Osteocyte (in vitro differentiated cells): ENCODE measurements around the gene KIRREL3. TPM values are rescaled to one million over a fixed set of nuclear protein-coding genes. Genes with fewer than 3 reads are reported as not detected.

Experiments
- DNase-seq: peaks from one replicate; pipeline ENCODE4 v3.0.0; 2021; ENCODE audit warnings: mixed read lengths; ENCODE audit not compliant: unreplicated experiment; ENCODE audit errors: extremely low spot score
- H3K27ac Mint-ChIP-seq: one replicate; pipeline ENCODE4 v1.8.0; 2021; ENCODE audit warnings: mild to moderate bottlenecking, mixed read lengths; ENCODE audit not compliant: unreplicated experiment
- H3K27me3 Mint-ChIP-seq: one replicate; pipeline ENCODE4 v1.8.0; 2021; ENCODE audit warnings: mixed read lengths; ENCODE audit not compliant: unreplicated experiment
- H3K36me3 Mint-ChIP-seq: one replicate; pipeline ENCODE4 v1.8.0; 2021; ENCODE audit warnings: mixed read lengths; ENCODE audit not compliant: unreplicated experiment
- H3K4me1 Mint-ChIP-seq: one replicate; pipeline ENCODE4 v1.8.0; 2021; ENCODE audit warnings: mixed read lengths; ENCODE audit not compliant: unreplicated experiment
- H3K4me3 Mint-ChIP-seq: one replicate; pipeline ENCODE4 v1.8.0; 2021; ENCODE audit warnings: mild to moderate bottlenecking, moderate library complexity, mixed read lengths; ENCODE audit not compliant: unreplicated experiment
- H3K9me3 Mint-ChIP-seq: one replicate; pipeline ENCODE4 v1.8.0; 2021; ENCODE audit warnings: mixed read lengths; ENCODE audit not compliant: unreplicated experiment
- total RNA-seq: library from RNA; stranded (reverse); gene quantifications from 2 replicates; pipeline ENCODE4 v1.2.1, GENCODE V29; 2021
- TF ChIP-seq, protein P1 (sequence below): fragments of 200-600 bp; sonication (generic); IDR thresholded peaks from 2 replicates; pipeline ENCODE4 v1.5.0; 2021; ENCODE audit warnings: antibody characterized with exemption, mild to moderate bottlenecking, moderate library complexity

The KIRREL3 gene
- total RNA-seq, 1 donor from 2014 or later: 1.2 TPM

- Mint-ChIP-seq H3K4me1 (peaks cover 4% of the 10 kb centered on the region), H3K9me3 (no peaks in the 10 kb centered on the region), H3K27me3 (no peaks in the 10 kb centered on the region), H3K36me3 (no peaks in the 10 kb centered on the region), H3K4me3 (no peak overlapping the region), H3K27ac (no peak overlapping the region)
- TF ChIP-seq, protein P1, sequence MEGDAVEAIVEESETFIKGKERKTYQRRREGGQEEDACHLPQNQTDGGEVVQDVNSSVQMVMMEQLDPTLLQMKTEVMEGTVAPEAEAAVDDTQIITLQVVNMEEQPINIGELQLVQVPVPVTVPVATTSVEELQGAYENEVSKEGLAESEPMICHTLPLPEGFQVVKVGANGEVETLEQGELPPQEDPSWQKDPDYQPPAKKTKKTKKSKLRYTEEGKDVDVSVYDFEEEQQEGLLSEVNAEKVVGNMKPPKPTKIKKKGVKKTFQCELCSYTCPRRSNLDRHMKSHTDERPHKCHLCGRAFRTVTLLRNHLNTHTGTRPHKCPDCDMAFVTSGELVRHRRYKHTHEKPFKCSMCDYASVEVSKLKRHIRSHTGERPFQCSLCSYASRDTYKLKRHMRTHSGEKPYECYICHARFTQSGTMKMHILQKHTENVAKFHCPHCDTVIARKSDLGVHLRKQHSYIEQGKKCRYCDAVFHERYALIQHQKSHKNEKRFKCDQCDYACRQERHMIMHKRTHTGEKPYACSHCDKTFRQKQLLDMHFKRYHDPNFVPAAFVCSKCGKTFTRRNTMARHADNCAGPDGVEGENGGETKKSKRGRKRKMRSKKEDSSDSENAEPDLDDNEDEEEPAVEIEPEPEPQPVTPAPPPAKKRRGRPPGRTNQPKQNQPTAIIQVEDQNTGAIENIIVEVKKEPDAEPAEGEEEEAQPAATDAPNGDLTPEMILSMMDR: no peak
- DNase-seq: no peak
Measured at GRCh38 chr11:126723665-126724045, 276.9 kb downstream of the KIRREL3 start.

- Mint-ChIP-seq H3K9me3 (no peaks in the 10 kb centered on the region), H3K4me3 (no peak overlapping the region), H3K27ac (no peak overlapping the region), H3K4me1 (peaks cover 6% of the 10 kb centered on the region), H3K36me3 (no peaks in the 10 kb centered on the region), H3K27me3 (no peaks in the 10 kb centered on the region)
- TF ChIP-seq, protein P1: no peak
- no peak for DNase-seq
Measured at GRCh38 chr11:126722956-126723664, 277.5 kb downstream of the KIRREL3 start.

DNA sequence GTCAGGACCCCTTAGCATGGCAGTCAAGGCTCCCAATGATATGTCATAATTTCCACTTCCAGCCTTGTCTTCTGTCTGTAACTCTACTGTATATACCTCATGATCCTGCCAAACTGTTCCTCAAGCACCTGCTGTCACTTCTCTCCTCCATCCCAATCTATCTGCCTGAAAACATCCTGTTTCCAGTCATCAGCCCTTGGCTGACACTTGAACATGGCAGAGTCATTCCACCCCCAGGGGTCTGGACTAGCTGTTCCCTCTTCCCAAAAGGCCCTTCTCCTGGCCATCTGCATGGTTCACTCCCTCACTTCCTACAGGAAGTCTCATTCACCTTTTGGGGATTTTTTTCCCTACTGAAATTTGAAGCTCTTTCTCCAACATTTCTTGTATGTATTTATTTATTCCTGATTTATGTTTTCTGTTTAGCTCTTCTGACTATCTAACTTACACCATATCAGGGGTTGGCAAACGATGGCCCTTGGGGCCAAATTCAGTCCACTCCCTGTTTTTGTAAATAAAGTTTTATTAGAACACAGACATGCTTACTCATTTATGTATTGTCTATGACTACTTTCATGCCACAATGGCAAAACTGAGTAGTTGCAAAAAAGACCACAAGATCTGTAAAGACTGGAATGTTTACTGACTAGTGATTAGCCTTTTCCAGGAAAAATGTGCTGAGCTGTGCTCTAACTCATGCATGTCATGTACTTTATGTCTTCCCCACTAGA lies 278.4 kb downstream of the KIRREL3 start:
- H3K27ac Mint-ChIP-seq: no peak overlapping the region
- peaks cover 6% of the 10 kb centered on the region for H3K4me1 Mint-ChIP-seq
- TF ChIP-seq, protein P1: no peak
- DNase-seq: no peak
- H3K9me3 Mint-ChIP-seq: no peaks in the 10 kb centered on the region
- no peaks in the 10 kb centered on the region for H3K36me3 Mint-ChIP-seq
- H3K4me3 Mint-ChIP-seq: no peak overlapping the region
- no peaks in the 10 kb centered on the region for H3K27me3 Mint-ChIP-seq

DNA sequence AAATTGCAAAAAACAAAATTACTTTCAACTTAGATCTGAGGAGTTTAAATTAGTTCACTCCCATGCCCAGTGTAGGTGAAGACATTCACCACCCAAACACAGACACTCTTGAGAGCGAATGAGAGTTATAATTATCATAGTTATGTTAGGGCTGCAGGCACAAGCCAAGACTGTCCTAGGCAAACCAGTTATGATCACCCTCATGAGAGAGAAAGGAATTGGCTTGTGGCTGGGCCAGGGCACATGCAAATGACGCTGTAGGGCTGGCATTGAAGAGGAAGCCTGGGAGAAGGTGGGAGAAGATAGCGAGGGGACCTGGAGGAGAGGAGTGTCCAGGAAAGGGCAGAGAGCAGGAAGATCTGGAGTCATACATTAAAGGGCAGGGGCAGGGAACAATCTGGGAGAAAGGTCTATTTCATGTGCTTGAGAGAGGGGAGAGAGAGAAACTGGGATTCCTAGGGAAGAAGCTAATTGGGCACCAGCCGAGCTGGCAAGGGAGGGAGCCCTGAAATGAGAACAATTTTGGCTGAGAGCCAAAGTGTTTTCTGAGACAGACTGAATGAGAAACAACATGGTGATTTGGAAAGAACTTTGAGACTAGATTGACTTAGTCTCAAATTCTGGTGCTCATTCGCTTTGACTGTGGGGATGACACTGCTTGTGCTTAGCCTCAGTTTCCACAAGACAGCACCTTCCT lies 279.9 kb downstream of the KIRREL3 start:
- peaks cover 6% of the 10 kb centered on the region for H3K4me1 Mint-ChIP-seq
- no peaks in the 10 kb centered on the region for H3K36me3 Mint-ChIP-seq
- no peak overlapping the region for H3K27ac Mint-ChIP-seq
- TF ChIP-seq, protein P1: no peak
- no peaks in the 10 kb centered on the region for H3K27me3 Mint-ChIP-seq
- no peak for DNase-seq
- H3K4me3 Mint-ChIP-seq: no peak overlapping the region
- H3K9me3 Mint-ChIP-seq: no peaks in the 10 kb centered on the region

DNA sequence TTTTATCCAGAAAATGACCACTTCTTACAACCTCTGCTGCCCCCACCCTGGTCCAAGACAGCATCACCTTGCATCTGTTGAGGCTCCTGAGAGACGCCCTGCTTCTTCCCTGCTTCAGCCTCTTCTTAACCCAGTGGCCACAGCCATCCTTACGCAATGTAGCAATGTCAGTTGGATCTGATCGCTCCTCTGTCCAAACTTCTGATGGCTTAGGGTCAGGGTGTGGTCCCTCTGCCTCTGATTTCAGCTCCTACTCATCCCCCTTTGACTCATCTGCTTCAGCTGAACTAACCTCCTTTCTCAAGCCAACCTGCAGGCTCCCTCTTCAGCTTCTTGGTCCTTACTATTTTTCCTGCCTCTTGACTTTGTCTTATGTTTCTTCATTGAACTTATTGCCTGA lies 280.8 kb downstream of the KIRREL3 start:
- H3K36me3 Mint-ChIP-seq: no peaks in the 10 kb centered on the region
- no peaks in the 10 kb centered on the region for H3K9me3 Mint-ChIP-seq
- no peak overlapping the region for H3K4me3 Mint-ChIP-seq
- H3K4me1 Mint-ChIP-seq: peaks cover 6% of the 10 kb centered on the region
- TF ChIP-seq, protein P1: no peak
- no peaks in the 10 kb centered on the region for H3K27me3 Mint-ChIP-seq
- no peak overlapping the region for H3K27ac Mint-ChIP-seq
- DNase-seq: no peak
